Measurements from ENCODE around the gene CTXND2. TPM values are rescaled to one million over a fixed set of nuclear protein-coding genes. Genes with fewer than 3 reads are reported as not detected.

CTXND2 gene
- total and polyA plus RNA-seq, 2 of the 8 experiments (the other 6 are each of a cell fraction or from before 2014, with no cell fraction given): not detected

DNA sequence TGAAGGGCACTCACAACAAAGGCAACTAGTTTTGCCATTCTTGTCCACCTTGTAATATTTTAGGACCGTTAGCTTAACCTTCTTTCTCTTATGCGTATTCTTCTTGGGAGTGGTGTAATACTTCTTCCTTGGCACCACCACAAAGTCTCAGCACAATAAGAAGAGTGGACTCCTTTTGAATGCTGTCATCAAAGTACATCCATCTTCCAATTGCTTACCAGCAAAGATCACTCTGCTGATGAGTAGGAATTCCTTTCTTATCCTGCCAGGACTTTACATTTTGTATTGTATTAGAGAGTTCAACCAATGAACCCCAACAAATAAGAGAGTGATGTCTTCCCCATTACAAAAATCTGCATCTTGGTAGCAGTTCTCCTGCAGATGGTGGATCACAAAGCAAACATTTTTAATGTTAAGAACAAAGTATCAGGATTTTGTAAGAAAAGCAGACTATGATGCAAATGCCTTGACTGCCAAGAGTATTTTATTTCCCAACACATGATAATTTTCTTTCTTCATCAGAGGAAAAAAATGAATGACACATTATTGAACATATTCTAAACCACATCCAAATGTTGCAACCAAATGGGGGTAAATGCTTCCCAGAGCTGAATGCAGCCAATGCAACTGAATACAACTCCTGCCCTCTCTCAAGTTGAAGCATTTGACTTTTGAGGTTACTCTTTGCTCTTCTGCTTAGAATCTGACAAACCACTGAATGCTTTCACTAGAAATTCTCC, 5.4 kb upstream of the CTXND2 start:
- Histone ChIP-seq H2BK20ac (ENCODE audit: low read length) (no peak overlapping the region), H2AK5ac (ENCODE audit: low read depth, low read length) (no peak overlapping the region), H4K5ac (ENCODE audit: insufficient read length, low read depth, low read length) (no peak overlapping the region), H3K14ac (ENCODE audit: insufficient read length) (no peak overlapping the region), H3K4me1 (replicated peaks in 1 of 4; ENCODE audit: control insufficient read depth in 3 of 4, insufficient read depth in 4 of 4, low read length in 3 of 4) (no peaks in the 10 kb centered on the region), H4K20me1 (replicated peaks in 1 of 2; ENCODE audit: control insufficient read depth in 1 of 2, insufficient read depth in 2 of 2, low read length in 2 of 2) (no peaks in the 10 kb centered on the region), H4K8ac (ENCODE audit: extremely low read depth, insufficient read depth, low read length) (no peak overlapping the region), H3K56ac (replicated peaks; ENCODE audit: insufficient read length, low read depth, low read length) (no peak overlapping the region), H3K79me2 (ENCODE audit: control insufficient read depth in 1 of 2, insufficient read depth in 2 of 2, low read length in 2 of 2) (no peaks in the 10 kb centered on the region), H3K4me2 (ENCODE audit: insufficient read depth in 1 of 2, low read depth in 2 of 2, low read length in 2 of 2) (no peak overlapping the region), H2BK5ac (ENCODE audit: low read depth, low read length) (no peak overlapping the region), H3K23me2 (ENCODE audit: low read depth, low read length) (no peaks in the 10 kb centered on the region; the same call in 1 of the 2 replicates), H3K36me3 (ENCODE audit: control insufficient read depth in 2 of 4, insufficient read depth in 4 of 4, low read length in 3 of 4) (no peaks in the 10 kb centered on the region), H3K9ac (replicated peaks in 1 of 4; ENCODE audit: extremely low read depth in 1 of 4, low read depth in 3 of 4, low read length in 3 of 4) (no peak overlapping the region), H3K27ac (ENCODE audit: low read depth, low read length) (no peak overlapping the region), H3K4ac (replicated peaks; ENCODE audit: insufficient read length, low read depth, low read length) (no peak overlapping the region), H2BK12ac (ENCODE audit: low read depth, low read length) (no peak overlapping the region), H3K4me3 (ENCODE audit: extremely low read depth in 1 of 4, insufficient read depth in 2 of 4, low read depth in 3 of 4, low read length in 4 of 4) (no peak overlapping the region), H3K9me3 (ENCODE audit: insufficient read depth in 2 of 2, low read depth in 1 of 2, low read length in 1 of 2) (no peaks in the 10 kb centered on the region), H2AFZ (ENCODE audit: low read length) (no peak overlapping the region), H3K18ac (ENCODE audit: extremely low read depth, low read length) (no peak overlapping the region), H3K79me1 (ENCODE audit: low read depth, low read length) (no peaks in the 10 kb centered on the region), H2BK15ac (ENCODE audit: low read length) (no peak overlapping the region), H2BK120ac (replicated peaks; ENCODE audit: low read depth, low read length) (no peak overlapping the region), H4K91ac (replicated peaks; ENCODE audit: insufficient read length, low read length) (no peak overlapping the region), H3K27me3 (replicated peaks in 1 of 4; ENCODE audit: control insufficient read depth in 3 of 4, extremely low read depth in 1 of 4, insufficient read depth in 3 of 4, low read length in 3 of 4) (no peaks in the 10 kb centered on the region), H3K23ac (ENCODE audit: insufficient read length) (no peak overlapping the region)
- 89% methylated on average over 2 of the region's 2 CpGs; no CpG with 5 or more reads in 1 of the 2 experiments for WGBS, 2 experiments (ENCODE audit: extremely low coverage in 1 of 2, insufficient coverage in 1 of 2, insufficient read length in 1 of 2, insufficient replicate concordance in 2 of 2, low coverage in 1 of 2, low lambda C conversion rate in 2 of 2, missing lambda C conversion rate in 1 of 2)
- ChIA-PET CTCF (ENCODE audit: partially characterized antibody) (interaction anchor here (1.1 to 1.3 kb wide), 2 partner anchors 14 to 41 kb away, joined by 4 read pairs; no protein-coding TSS in a partner anchor), POLR2A (ENCODE audit: partially characterized antibody) (no interaction called here)
- no peak for DNase-seq (ENCODE audit: low read depth in 1 of 2, low spot score in 2 of 2)
- no peak for FAIRE-seq
- TF ChIP-seq RXRA (IDR thresholded peaks at IDR 0.05; ENCODE audit: insufficient read depth, low read depth, low read length): no peak
- no peak for TF ChIP-seq BCL11A (IDR thresholded peaks at IDR 0.05; ENCODE audit: low read depth in 2 of 2, low read length in 2 of 2)
- TF ChIP-seq KDM4A (IDR thresholded peaks at IDR 0.05; ENCODE audit: low read depth, low read length, severe bottlenecking): no peak
- no peak for TF ChIP-seq JUN (IDR thresholded peaks at IDR 0.05; ENCODE audit: low read depth, low read length)
- TF ChIP-seq HDAC2 (IDR thresholded peaks at IDR 0.05; ENCODE audit: borderline replicate concordance in 1 of 2, low read depth in 2 of 2, low read length in 2 of 2): no peak
- TF ChIP-seq SIX5 (IDR thresholded peaks at IDR 0.05; ENCODE audit: low read depth, low read length): no peak
- TF ChIP-seq HDAC6 (IDR thresholded peaks at IDR 0.05; ENCODE audit: low read depth, low read length): no peak
- no peak for TF ChIP-seq NRF1 (IDR thresholded peaks at IDR 0.05; ENCODE audit: low read depth, low read length)
- no peak for TF ChIP-seq CREB1 (IDR thresholded peaks at IDR 0.05)
- no peak for TF ChIP-seq YY1 (IDR thresholded peaks at IDR 0.05; ENCODE audit: low read depth, low read length)
- no peak for TF ChIP-seq POLR2AphosphoS5 (IDR thresholded peaks at IDR 0.05; ENCODE audit: low read depth, low read length)
- no peak for TF ChIP-seq KDM1A (IDR thresholded peaks at IDR 0.05; ENCODE audit: borderline replicate concordance, low read length)
- no peak for TF ChIP-seq BACH1 (IDR thresholded peaks at IDR 0.05; ENCODE audit: low read length)
- no peak for TF ChIP-seq JUND (IDR thresholded peaks at IDR 0.05; ENCODE audit: low read length)
- no peak for TF ChIP-seq KDM5A (IDR thresholded peaks at IDR 0.05; ENCODE audit: low read length)

All from H1 (cell line).